Measurements from ENCODE around the gene POLR2L.
A peak's percentile ranks its signal among the peaks of the same experiment; 100 is the strongest.

The POLR2L gene

GRCh38 chr11:839875-840617, 2.3 kb downstream of the POLR2L start:
- no peak for DNase-seq

DNA sequence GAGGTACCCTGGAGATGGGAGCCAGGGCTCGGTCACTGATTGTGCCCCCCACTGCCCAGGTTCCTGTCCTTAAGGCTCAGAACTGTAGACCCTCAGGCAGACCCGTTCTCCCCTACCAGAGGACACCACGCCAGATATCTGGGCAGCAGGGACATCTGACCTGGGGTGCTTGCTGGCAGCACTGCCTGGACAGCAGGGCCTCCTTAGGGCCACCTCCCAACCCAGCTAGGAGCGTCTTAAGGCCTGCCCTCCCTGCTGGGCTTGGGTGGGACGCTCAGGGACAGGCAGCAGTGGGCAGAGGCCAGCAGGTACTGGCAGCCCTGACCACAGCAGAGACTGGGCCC, 3.1 kb downstream of the POLR2L start:
- DNase-seq, result no peak

DNA sequence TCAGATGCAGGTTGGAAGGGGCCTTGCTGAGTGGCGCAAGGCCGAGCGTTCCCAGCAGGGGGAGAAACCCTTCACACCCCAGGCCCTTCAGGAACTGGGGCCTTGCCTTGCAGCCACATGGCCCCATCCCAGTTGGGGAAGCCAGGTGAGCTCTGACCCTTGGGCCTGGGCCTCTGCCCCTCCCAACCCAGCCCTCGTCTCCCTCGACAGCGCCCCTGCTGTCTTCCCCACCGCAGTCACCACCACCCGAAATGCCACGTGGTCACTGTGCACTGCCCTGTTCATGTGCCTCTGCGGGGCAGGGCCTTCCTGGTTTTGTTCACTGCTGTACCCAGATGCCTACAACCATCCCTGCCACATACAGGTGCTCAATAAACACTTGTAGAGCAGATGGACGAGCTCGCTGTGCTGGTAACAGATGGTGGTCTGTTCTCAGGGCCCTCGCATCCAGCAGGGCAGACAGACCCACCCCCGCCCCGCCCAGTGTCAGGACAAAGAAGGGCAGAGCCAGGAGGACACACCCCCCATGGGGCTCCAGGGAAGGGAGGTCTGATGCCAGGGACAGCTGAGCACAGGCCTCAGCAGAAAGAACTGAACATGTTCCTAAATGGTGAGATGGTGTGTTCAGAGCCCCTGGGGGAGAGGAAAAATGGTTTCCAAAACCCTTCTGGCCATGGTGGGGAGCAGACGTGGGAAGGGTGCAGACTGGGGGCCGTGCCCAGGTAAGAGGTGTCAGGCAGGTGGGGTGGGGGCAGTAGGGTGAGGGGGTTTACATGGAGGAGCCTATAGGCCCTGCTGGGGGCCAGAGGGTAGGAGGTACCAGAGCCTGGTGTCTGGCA, 3.7 kb downstream of the POLR2L start:
- no peak for DNase-seq

GRCh38 chr11:837990-838307, 4.4 kb downstream of the POLR2L start:
- DNase-seq, result no peak

DNA sequence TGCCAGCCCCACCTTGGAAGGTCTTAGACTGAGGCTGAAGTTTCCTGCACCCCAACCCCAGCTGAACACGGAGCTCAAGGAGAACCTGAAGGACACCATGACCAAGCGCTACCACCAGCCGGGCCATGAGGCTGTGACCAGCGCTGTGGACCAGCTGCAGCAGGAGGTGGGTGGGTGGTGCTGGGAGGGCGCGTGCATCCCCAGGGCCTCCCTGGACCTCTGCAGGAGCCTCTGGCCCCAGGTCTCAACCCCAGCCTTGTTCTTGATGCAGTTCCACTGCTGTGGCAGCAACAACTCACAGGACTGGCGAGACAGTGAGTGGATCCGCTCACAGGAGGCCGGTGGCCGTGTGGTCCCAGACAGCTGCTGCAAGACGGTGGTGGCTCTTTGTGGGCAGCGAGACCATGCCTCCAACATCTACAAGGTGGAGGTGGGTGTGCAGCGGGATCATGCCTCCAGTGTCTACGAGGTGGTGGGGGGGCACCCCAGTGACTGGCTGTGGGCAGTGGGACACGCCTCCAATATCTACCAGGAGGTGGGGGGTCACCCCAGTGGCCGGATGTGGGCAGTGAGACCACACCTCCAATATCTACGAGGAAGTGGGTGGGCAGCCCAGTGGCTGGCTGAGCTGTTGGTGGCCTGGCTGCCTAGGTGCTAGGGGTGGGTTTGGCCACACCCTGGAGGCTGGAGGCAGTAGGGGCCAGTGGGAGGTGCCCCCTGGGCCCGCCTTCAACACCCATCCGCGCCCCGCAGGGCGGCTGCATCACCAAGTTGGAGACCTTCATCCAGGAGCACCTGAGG, 4.9 kb downstream of the POLR2L start:
- no peak for DNase-seq

DNA sequence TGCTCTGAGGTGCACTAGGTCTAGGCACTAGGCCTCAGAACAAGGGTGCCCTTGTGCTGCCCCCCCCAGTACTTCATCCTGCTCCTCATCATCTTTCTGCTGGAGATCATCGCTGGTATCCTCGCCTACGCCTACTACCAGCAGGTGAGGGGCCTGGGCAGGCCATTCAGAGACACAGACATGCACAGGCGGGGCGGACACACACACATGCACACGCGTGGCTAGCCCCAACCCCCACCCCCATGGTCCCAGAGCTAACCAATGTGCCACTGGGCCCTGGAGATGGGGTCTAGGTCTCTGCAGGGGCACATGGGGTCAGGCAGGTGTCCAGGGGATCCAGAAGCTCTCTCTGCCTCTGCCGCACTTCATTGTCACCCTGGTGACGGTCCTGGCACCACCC, 5.6 kb downstream of the POLR2L start:
- no peak for DNase-seq

DNA sequence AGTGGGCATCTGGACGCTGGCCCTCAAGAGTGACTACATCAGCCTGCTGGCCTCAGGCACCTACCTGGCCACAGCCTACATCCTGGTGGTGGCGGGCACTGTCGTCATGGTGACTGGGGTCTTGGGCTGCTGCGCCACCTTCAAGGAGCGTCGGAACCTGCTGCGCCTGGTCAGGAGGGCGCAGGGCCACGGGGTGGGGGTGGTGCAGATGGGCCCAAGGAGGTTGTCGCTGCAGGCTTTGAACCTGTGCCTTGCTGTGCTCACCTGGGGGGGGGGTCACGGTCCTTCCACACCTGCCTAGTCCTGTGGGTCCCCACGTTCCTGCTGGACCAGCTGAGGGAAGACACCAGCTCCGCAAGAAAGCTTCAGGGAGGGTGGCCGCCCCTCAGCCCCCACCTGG, 6.1 kb downstream of the POLR2L start:
- no peak for DNase-seq

DNA sequence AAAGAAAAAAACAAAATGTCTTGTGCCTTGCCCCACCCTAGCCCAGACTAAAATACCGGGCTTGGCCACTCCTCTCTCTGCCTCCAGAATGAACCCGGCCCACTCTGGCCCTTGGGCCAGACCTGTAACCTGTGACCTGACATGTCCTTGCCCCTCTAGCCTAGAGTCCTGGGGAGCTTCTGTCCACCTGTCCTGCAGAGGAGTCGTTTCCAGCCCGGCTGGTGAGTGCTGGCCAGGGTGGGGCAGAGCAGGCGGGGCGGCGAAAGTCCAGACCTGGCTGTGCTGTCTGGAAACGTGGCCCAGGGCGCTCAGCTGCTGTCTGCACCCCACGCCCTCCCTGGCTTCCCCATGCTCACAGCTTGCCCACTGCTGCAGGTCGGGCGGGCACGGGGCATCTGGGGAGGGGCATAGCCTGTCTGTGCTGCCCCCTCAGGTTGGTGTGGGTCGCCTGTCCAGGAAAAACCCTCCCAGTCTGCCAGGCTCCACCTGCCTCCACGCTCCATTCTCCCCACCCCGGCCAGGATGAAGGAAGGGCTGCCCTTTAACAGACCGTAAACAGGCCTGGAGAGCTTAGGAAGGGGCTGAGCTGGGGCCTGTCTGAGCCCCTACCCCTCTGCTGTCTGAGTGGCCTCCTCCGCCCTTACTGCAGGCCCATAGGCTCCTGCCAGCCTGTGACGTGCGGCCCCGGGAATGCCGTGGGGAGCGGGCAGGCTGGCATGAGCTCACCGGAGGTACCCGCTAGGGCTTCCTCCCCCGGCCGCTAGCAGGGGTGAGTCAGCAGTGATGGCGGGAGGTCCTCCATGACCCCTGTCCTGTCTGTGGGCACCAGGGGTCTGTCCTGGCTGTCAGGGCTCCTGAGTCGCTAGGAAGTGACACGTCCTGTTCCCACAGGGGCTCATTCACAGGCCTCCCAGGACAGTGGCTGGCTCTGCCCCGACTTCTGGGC, 7.7 kb downstream of the POLR2L start:
- peak in 14 of 51 donors; percentile 21 to 74 (median 42) for DNase-seq

- DNase-seq, result no peak
Observed at GRCh38 chr11:833849-834311, 8.4 kb downstream of the POLR2L start.

DNA sequence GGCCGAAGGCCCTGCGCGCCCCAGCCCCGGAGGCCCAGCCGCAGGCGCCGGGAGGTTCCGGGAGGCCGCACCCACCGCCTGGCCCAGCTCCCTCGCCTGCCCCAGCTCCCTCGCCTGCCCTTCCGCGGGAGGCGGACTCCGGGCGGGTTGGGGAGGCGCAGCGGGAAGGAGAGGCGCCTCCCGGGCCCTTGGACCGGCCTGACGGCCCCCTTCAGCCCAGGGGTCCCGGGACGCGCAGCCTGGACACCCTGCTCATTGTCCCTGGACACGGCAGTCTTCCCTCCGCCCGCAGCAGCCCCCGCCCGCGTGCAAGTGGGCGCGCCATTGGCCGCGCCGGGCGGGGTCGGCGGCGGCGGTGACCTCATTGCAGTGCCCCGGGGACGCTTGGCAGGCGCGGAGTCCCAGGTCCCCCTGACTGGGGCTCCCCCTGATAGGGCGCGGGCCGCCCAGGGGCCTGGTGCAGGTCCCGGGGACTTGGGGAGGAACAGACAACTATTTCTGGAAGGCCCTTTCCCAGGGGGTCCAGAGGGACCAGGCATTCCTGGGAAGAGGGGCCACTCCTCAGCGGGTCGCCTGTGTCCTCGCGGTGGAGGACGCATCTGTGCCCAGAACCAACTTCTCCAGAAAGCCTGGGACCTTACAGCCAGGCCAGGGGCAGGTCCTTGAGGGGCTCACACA, 9.1 kb downstream of the POLR2L start:
- DNase-seq, result peak in 5 of 51 donors; percentile 6 to 46 (median 39)

DNA sequence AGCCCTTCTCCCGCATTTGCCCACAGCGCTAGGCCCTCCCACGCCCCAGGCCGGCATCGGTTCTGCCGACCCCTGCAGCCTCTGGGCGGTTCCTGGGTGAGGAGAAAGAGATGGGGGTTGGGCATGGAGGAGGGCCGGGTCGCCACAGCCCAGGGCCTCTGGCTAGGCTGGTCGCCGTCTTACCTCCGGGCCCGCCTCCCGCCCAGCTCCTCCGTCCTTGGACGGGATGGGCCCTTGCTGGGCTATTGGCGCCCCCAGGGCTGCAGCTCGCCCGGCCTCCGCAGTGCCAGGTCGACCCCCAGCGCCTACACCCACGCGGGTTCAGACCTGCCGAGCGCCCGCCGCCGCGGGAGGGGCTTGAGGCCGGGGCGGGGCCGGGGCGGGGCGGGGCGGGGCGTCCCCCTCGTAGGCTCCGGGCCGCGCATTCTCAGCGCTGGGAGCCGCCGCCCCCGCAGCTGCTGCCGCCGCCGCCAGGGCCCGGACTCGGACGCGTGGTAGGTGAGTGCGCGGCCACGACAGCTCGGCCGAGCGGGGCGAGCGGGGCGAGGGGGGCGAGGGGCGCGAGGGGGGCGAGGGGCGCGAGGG, 9.7 kb downstream of the POLR2L start, which contains the start of gene CD151:
Gene CD151, plus strand, starts transcription at position 424 of the 585 bp plus-strand sequence. CDS start 3,118 bp downstream, outside the sequence.
- peak in 4 of 51 donors; percentile 10 to 46 (median 42) for DNase-seq

- no peak for DNase-seq
Observed at GRCh38 chr11:831961-832528, 10.3 kb downstream of the POLR2L start.

DNA sequence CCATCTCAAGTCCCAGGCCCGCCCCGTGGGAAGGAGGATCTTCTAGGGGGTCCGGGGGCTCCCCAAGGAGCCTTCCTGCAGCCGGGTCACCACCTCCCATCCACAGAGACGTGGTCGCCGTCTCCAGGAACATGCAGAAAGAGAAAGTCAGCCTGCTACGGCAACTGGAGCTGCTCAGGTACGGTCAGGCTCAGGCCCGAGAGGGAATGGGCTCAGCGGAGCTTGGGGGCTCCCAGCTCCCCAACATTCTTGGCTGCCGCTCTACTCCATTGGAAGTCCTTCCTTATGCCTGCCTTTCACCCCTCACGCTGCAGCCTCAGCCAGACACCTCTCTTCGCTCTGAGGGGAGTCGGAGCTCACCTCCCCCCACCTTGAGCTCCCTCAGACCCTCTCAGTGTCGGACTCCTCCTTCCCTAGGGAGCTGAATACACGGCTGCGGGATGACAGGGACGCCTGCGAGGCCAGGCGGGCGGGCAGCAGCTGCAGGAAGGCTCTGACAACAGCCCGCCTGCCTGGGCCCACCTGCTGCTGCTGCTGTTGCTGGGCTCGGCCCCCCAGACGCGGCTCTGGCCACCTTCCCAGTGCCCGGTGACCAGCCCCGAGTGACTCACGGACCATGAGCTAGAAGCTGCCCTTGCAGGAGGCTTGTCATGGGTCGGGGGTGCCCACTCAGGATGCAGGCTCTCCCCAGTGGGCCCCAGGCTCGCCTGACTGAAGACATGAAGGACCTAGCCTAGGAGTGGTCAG, 11.0 kb downstream of the POLR2L start:
- no peak for DNase-seq

DNA sequence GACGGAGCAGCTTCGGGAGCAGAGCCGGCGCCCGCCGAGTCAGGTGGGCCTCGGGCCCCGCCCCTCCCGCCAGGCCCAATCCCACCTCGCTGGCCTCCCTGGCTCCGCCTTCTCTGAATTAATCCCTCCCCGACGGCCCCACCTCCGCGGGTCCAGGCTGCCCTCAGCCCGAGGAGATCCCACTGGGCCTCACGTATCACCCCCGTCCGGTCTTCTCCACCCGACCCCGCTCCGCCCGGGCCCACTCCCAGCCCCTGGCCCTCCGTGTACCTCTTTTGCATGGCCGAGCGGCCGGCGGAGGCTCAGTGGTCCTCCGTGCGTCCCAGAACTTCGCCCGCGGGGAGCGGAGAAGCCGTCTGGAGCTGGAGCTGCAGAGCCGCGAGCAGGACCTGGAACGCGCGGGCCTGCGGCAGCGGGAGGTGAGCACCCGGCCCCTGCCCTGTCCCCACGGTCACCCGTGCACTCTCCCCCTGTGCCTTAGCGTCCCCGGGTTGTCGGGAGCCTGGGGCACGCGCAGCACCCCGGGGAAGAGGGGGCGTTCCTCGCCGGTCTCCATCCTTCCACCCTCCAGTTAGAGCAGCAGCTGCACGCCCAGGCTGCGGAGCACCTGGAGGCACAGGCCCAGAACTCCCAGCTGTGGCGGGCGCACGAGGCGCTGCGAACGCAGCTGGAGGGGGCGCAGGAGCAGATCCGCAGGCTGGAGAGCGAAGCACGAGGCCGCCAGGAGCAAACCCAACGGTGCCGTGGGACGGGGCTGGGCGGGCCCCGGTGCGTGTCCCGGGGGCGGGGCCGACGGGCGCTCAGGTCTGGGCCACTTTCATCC, 11.8 kb downstream of the POLR2L start:
- DNase-seq, result peak in 16 of 51 donors; percentile 14 to 63 (median 46)

GRCh38 chr11:829847-830294, 12.5 kb downstream of the POLR2L start:
- no peak for DNase-seq

- no peak for DNase-seq
Observed at GRCh38 chr11:829176-829846, 13.0 kb downstream of the POLR2L start.

Measured in hypothalamus (tissue), 51 donors.